Duodenal mucosa (tissue), 2 donors: ENCODE measurements around the gene TMEM176B.
A peak's percentile ranks its signal among the peaks of the same experiment; 100 is the strongest.
"Not testable (repeated sequence)": the region's sequence is repeated elsewhere in the genome, so short reads cannot be mapped to it uniquely, and the experiment has no call there.

Source experiments
- H3K27ac ChIP-seq: one replicate; pipeline ENCODE4 v1.7.0; 2013; ENCODE audit warnings: low read depth, low read length
- H3K27me3 ChIP-seq, 2 donors: one replicate each; pipeline ENCODE4 v1.7.0; 2013; ENCODE audit warnings: low read length in 2 of 2, control low read depth in 1 of 2; ENCODE audit not compliant: insufficient read depth in 2 of 2, control insufficient read depth in 1 of 2
- H3K36me3 ChIP-seq, 2 donors: one replicate each; pipeline ENCODE4 v1.7.0; 2013; ENCODE audit warnings: low read length in 2 of 2, control low read depth in 1 of 2; ENCODE audit not compliant: insufficient read depth in 2 of 2, control insufficient read depth in 1 of 2
- H3K4me1 ChIP-seq, 2 donors: one replicate each; pipeline ENCODE4 v1.7.0; 2013; ENCODE audit warnings: low read length in 2 of 2, control low read depth in 1 of 2; ENCODE audit not compliant: insufficient read depth in 2 of 2, control insufficient read depth in 1 of 2
- H3K4me3 ChIP-seq, 2 donors: one replicate each; pipeline ENCODE4 v1.7.0; 2013; ENCODE audit warnings: low read length in 2 of 2, low read depth in 1 of 2
- H3K9ac ChIP-seq, 2 donors: one replicate each; pipeline ENCODE4 v1.7.0; 2013; ENCODE audit warnings: low read length in 2 of 2, low read depth in 1 of 2
- H3K9me3 ChIP-seq, 2 donors: one replicate each; pipeline ENCODE4 v1.7.0; 2013; ENCODE audit warnings: low read length in 2 of 2, control low read depth in 1 of 2; ENCODE audit not compliant: control insufficient read depth in 1 of 2

Gene TMEM176B

DNA sequence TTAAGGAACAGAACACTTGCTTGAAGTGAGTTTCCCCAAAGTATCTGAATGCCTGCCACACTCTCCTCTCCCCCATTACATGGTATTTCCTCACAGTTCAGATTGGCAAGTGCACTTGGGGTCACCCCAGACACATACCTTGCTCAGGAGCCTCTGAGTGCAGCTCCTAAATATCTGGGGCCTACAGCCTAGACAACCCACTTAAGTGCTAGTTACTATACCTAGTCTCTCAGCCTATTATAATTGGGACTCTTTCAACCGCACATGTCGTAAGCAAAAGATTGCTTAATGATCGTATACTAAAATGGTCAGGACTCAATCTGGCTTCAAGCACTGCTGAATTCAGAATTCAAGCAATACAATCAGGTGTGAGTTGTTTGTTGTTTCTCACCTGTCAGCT, 19.9 kb downstream of the TMEM176B start:
- Histone ChIP-seq H3K4me3 (no peak overlapping the region), H3K4me1 (peaks cover 25 to 37% of the 10 kb centered on the region in 2 donors), H3K36me3 (no peaks in the 10 kb centered on the region), H3K9ac (no peak overlapping the region), H3K27me3 (no peaks in the 10 kb centered on the region), H3K9me3 (no peaks in the 10 kb centered on the region), H3K27ac (no peak overlapping the region)

DNA sequence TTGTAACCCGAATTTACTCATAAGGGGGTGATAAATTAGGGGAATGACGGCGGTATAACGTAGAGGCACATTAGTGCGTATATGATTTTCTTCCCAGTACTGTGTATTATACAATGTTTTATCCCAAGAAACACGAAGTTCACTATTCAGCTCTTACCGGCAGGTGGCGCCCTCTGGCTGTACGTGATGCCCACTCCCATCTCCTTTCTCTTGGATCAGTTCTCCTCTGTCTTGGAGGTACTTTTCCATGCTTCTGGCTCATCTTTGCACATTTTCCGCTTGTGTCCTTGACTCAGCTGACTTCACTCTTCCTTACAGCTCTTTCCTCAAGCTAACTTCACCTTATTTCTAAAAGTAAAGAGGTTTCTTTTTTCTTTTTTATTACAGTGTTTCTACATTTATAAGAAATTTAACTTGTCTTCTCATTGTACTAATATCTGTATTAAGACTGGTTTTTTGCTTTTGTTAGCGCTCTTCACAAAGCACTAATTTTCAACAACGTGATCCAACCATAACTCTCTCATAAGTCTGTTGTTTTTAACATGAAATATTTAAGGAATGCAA, 21.3 kb downstream of the TMEM176B start:
- no peaks in the 10 kb centered on the region for H3K9me3 ChIP-seq
- H3K27ac ChIP-seq = no peak overlapping the region
- peak overlapping the region in 1 of 2 donors; percentile 2 for H3K9ac ChIP-seq
- H3K4me1 ChIP-seq = peaks cover 11 to 24% of the 10 kb centered on the region in 2 donors
- H3K4me3 ChIP-seq = no peak overlapping the region
- H3K36me3 ChIP-seq = no peaks in the 10 kb centered on the region
- H3K27me3 ChIP-seq = no peaks in the 10 kb centered on the region

DNA sequence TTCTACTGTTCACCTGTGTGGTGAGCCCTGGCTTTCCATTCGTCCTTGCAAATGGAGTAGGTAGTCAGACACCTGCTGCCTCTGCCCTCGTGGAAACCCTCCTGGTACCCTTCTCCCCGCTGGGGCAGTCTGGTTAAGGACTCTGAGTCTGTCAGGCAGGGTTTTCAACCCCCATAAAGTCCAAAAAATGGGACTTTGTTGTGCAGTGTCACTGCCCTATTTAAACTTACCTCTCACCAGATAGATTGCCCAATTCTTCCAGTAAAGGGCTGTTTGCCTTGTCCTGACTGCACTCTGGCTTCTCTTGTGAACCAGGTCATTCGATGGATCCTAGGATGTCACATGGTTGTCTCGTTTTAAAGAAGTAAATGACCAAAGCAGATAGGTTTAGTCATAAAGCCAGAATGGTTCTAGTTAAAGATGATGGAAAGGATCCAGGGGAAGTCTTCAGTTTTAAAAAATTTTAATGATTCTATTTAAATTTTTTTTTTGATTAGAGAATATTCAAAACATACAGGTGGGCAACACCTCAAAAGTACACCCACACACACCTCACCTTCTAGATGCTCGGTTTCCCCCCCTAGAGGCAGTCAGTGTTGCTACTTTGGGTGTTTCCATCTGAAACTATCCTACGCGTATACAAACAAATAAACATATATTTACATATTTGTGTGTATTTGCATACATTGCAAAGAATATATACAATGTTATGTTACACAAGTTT, 22.0 kb downstream of the TMEM176B start:
- Histone ChIP-seq H3K27ac (no peak overlapping the region), H3K4me1 (peaks cover 10 to 22% of the 10 kb centered on the region in 2 donors), H3K9me3 (no peaks in the 10 kb centered on the region), H3K4me3 (no peak overlapping the region), H3K9ac (no peak overlapping the region), H3K36me3 (no peaks in the 10 kb centered on the region), H3K27me3 (no peaks in the 10 kb centered on the region)

DNA sequence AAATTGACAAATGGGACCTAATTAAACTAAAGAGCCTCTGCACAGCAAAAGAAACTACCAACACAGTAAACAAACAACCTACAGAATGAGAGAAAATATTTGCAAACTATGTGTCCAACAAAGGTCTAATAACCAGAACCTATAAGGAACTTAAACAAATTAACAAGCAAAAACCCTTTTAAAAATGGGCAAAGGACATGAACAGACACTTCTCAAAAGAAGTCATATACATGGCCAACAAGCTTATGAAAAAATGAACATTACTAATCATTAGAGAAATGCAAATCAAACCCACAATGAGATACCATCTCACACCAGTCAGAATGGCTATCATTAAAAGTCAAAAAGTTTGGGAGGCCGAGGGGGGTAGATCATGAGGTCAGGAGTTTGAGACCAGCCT, 26.0 kb downstream of the TMEM176B start:
- not testable (repeated sequence) for H3K36me3 ChIP-seq, H3K9me3 ChIP-seq

DNA sequence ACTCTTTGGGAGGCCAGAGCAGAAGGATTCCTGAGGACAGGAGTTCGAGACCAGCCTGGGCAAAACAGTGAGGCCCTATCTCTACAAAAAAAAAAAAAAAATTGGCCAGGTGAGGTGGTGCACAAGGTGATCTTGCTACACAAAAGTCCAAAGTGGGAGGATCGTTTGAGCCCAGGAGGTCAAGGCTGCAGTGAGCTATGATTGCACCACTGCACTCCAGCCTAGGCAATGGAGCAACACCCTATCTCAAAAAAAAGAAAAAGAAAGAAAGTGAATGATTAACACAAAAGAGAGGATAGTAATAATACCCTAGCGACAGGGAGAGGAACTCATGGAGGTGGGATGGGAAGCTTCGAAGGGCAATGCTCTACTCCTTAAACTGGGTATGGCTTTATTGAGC, 30.4 kb downstream of the TMEM176B start:
- H3K4me1 ChIP-seq = no peaks in the 10 kb centered on the region
- H3K9ac ChIP-seq = no peak overlapping the region
- no peak overlapping the region for H3K27ac ChIP-seq
- no peaks in the 10 kb centered on the region for H3K9me3 ChIP-seq
- no peak overlapping the region for H3K4me3 ChIP-seq
- no peaks in the 10 kb centered on the region for H3K36me3 ChIP-seq
- no peaks in the 10 kb centered on the region for H3K27me3 ChIP-seq

More for the DNA sequence above, 26.0 kb downstream of the TMEM176B start:
- not testable (repeated sequence) for H3K27ac ChIP-seq, H3K27me3 ChIP-seq, H3K9ac ChIP-seq, H3K4me3 ChIP-seq, H3K4me1 ChIP-seq

DNA sequence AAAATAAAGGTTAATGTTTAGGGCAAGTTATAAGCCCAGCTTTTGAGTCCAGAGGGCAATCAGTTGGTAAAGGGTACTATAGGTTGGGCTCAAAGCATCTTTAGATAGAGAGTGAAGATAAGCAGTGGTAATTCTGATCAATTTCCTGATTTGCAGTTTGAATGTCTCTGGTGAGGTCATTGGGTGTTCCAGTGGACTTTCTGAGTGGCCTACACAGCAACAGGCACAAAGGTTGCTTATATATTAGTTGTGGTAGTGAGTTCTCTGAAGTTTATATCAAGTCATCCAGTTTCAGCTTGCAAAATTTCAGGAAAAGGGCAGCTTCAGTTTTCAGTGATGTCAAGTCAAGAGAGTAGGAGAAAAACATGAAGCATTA, 33.8 kb downstream of the TMEM176B start:
- Histone ChIP-seq H3K36me3 (no peaks in the 10 kb centered on the region), H3K27ac (no peak overlapping the region), H3K9me3 (no peaks in the 10 kb centered on the region), H3K4me3 (no peak overlapping the region), H3K9ac (no peak overlapping the region), H3K4me1 (no peaks in the 10 kb centered on the region), H3K27me3 (no peaks in the 10 kb centered on the region)

DNA sequence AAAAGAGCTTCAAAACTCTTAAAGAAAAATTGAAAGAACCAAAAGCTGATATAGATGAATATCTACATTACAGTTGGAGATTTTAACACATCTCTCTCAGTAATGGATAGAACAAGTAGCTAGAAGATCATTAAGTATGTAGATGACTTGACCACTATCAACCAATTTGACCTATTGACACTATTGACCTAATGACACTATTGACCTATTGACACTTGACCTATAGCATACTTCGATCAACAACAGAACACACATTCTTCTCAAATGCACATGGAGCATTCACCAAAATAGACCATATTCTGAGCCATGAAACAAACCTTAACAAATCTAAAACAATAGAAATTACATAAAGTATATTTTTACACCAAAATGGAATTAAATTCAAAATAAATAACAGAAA, 40.7 kb downstream of the TMEM176B start:
- H3K9ac ChIP-seq = no peak overlapping the region

DNA sequence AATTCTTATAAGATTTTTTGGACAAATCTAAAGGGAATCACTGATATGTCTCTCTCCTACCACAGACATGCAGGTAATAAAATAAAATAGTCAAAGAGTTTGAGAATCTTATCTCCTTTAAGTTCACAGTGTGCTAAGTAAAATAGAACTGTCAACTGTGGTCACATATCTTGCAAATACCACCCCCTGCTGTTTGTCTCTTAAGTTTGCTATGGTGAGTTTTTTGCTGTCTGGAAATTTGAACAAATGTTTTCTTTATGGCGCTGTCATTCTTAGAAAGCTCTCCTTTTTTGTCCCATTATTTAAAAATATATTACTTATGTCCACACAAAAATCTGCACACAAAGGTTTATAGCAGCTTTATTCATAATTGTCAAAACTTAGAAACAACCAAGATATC, 43.3 kb downstream of the TMEM176B start:
- Histone ChIP-seq H3K4me1 (peaks cover 0 to 2% of the 10 kb centered on the region in 2 donors), H3K9ac (no peak overlapping the region), H3K27ac (no peak overlapping the region), H3K9me3 (no peaks in the 10 kb centered on the region), H3K27me3 (no peaks in the 10 kb centered on the region), H3K4me3 (no peak overlapping the region), H3K36me3 (no peaks in the 10 kb centered on the region)

More for the DNA sequence above, 40.7 kb downstream of the TMEM176B start:
- Histone ChIP-seq H3K9me3 (no peaks in the 10 kb centered on the region), H3K27ac (no peak overlapping the region), H3K36me3 (no peaks in the 10 kb centered on the region), H3K4me3 (no peak overlapping the region), H3K4me1 (peaks cover 0 to 2% of the 10 kb centered on the region in 2 donors), H3K27me3 (no peaks in the 10 kb centered on the region)

DNA sequence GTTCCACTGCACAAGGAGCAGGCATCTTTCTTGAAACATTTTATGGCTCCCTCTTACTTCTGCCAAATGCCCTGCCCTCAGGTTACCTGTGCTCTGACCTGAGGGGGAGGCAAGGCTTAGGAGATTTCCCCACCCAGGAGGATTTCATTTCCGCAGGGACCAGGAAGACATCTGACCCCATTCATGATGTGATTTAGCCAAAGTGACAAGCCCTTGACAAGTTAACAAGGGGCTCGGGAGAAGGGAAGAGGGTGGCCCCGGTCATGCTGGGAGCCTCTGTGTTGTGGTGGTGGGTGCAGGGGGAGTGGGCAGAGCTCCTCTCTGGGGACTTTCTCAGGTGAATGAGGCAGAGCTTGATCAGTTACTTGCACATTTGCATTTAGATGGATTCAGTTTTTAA, 44.0 kb downstream of the TMEM176B start:
- peak overlapping the region; percentile 17 for H3K27ac ChIP-seq
- no peak overlapping the region for H3K9ac ChIP-seq
- no peaks in the 10 kb centered on the region for H3K9me3 ChIP-seq
- H3K4me1 ChIP-seq = peaks cover 0 to 2% of the 10 kb centered on the region in 2 donors
- H3K36me3 ChIP-seq = no peaks in the 10 kb centered on the region
- no peaks in the 10 kb centered on the region for H3K27me3 ChIP-seq
- H3K4me3 ChIP-seq = no peak overlapping the region

DNA sequence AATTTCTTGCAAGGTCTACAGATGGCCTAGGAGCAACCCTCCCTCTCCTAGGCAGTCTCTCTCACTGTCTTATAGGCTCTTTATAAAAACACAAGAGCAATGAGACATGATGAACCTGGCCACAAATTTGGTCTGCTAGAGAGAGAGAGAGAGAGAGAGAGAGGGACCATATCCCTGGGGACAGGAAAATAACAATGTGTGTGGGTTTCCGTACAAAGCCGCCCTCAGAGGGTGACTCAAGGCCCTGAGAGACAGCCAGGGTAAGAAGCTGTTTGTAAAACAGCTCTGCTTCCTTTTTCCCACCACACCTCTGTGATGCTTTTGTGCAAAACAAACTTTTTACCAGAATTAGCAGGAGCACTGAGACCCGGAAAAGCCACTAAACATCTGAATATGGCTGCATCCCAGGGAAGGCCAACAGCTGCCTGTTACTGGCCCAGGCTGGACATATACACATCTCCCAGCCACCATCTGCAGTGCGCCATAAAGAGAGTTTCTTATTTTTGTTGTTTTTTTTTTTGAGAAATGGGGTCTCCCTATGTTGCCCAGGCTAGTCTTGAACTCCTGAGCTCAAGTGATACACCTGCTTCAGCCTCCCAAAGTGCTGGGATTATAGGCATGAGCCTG, 44.6 kb downstream of the TMEM176B start:
- Histone ChIP-seq H3K4me3 (no peak overlapping the region), H3K9ac (no peak overlapping the region), H3K36me3 (no peaks in the 10 kb centered on the region), H3K9me3 (no peaks in the 10 kb centered on the region), H3K27ac (no peak overlapping the region), H3K27me3 (no peaks in the 10 kb centered on the region), H3K4me1 (peaks cover 0 to 2% of the 10 kb centered on the region in 2 donors)
